Large intestine (tissue), 3 donors: ENCODE measurements around the gene C6orf89. TPM values are rescaled to one million over a fixed set of nuclear protein-coding genes. Genes with fewer than 3 reads are reported as not detected.

Experiments
- DNase-seq, 2 donors: peaks; one replicate each; pipeline versions ENCODE4 v3.0.0 to v3.0.0-alpha.2; 2013
- H3K27ac ChIP-seq: one replicate; pipeline ENCODE4 v1.5.1; 2013; ENCODE audit warnings: low read length
- H3K27me3 ChIP-seq: 2 replicates; pipeline ENCODE4 v1.6.1; 2013; ENCODE audit warnings: low read length; ENCODE audit not compliant: control insufficient read depth, insufficient read depth
- H3K36me3 ChIP-seq: 2 replicates; pipeline ENCODE4 v1.6.1; 2013; ENCODE audit warnings: low read length; ENCODE audit not compliant: control insufficient read depth, insufficient read depth
- H3K4me1 ChIP-seq: one replicate; pipeline ENCODE4 v1.6.1; 2013; ENCODE audit warnings: low read length; ENCODE audit not compliant: control insufficient read depth, insufficient read depth
- H3K4me3 ChIP-seq: one replicate; pipeline ENCODE4 v1.5.1; 2013; ENCODE audit warnings: low read length
- H3K9me3 ChIP-seq: one replicate; pipeline ENCODE4 v1.6.1; 2013; ENCODE audit warnings: mild to moderate bottlenecking, low read depth, low read length, moderate library complexity; ENCODE audit not compliant: control insufficient read depth
- WGBS: methylation state at CpG from one replicate; pipeline ENCODE4 v1.1.5; 2013; ENCODE audit warnings: low lambda C conversion rate; ENCODE audit not compliant: insufficient coverage; 5-methylcytosine and 5-hydroxymethylcytosine counted together
- polyA plus RNA-seq: library from polyadenylated mRNA; unstranded; fragments of 120-200 nt; gene quantifications from one replicate; pipeline ENCODE4 v1.2.1, GENCODE V29; 2013

Gene C6orf89
- polyA plus RNA-seq, 1 donor, result 35.5 TPM

GRCh38 chr6:36862848-36863382 is 22.8 kb upstream of the C6orf89 start:
- no CpG with 5 or more reads among the region's 4 CpGs for WGBS
- H3K4me1 ChIP-seq, result no peaks in the 10 kb centered on the region
- H3K27ac ChIP-seq, result no peak overlapping the region
- peaks cover 32% of the 10 kb centered on the region for H3K36me3 ChIP-seq
- H3K9me3 ChIP-seq, result no peaks in the 10 kb centered on the region
- no peak for DNase-seq
- no peaks in the 10 kb centered on the region for H3K27me3 ChIP-seq
- H3K4me3 ChIP-seq, result no peak overlapping the region

- Histone ChIP-seq H3K4me3 (no peak overlapping the region), H3K27ac (no peak overlapping the region), H3K4me1 (no peaks in the 10 kb centered on the region), H3K36me3 (peaks cover 34% of the 10 kb centered on the region), H3K27me3 (no peaks in the 10 kb centered on the region), H3K9me3 (no peaks in the 10 kb centered on the region)
- WGBS, result no CpG with 5 or more reads among the region's 12 CpGs
- DNase-seq, result no peak
Measured at GRCh38 chr6:36863670-36864540, 21.8 kb upstream of the C6orf89 start.

GRCh38 chr6:36865835-36866234 is 19.9 kb upstream of the C6orf89 start:
- H3K4me1 ChIP-seq, result no peaks in the 10 kb centered on the region
- no peaks in the 10 kb centered on the region for H3K27me3 ChIP-seq
- H3K4me3 ChIP-seq, result no peak overlapping the region
- H3K27ac ChIP-seq, result no peak overlapping the region
- no peaks in the 10 kb centered on the region for H3K9me3 ChIP-seq
- H3K36me3 ChIP-seq, result peaks cover 42% of the 10 kb centered on the region
- DNase-seq, result no peak
- WGBS, result no CpG with 5 or more reads among the region's 2 CpGs

GRCh38 chr6:36867471-36868224 is 18.1 kb upstream of the C6orf89 start:
- WGBS, result no CpG with 5 or more reads among the region's 4 CpGs
- H3K27me3 ChIP-seq, result no peaks in the 10 kb centered on the region
- H3K27ac ChIP-seq, result no peak overlapping the region
- H3K36me3 ChIP-seq, result peaks cover 40% of the 10 kb centered on the region
- no peak for DNase-seq
- no peaks in the 10 kb centered on the region for H3K9me3 ChIP-seq
- H3K4me3 ChIP-seq, result no peak overlapping the region
- no peaks in the 10 kb centered on the region for H3K4me1 ChIP-seq

- WGBS, result no CpG with 5 or more reads among the region's 3 CpGs
- H3K4me1 ChIP-seq, result peaks cover 10% of the 10 kb centered on the region
- H3K27me3 ChIP-seq, result no peaks in the 10 kb centered on the region
- DNase-seq, result no peak
- no peak overlapping the region for H3K27ac ChIP-seq
- H3K36me3 ChIP-seq, result peaks cover 27% of the 10 kb centered on the region
- H3K9me3 ChIP-seq, result no peaks in the 10 kb centered on the region
- no peak overlapping the region for H3K4me3 ChIP-seq
Measured at GRCh38 chr6:36871686-36872085, 14.1 kb upstream of the C6orf89 start.

GRCh38 chr6:36873115-36873514 is 12.6 kb upstream of the C6orf89 start:
- 100% methylated on average over 1 of the region's 1 CpG for WGBS
- Histone ChIP-seq H3K4me3 (no peak overlapping the region), H3K4me1 (peaks cover 10% of the 10 kb centered on the region), H3K27me3 (no peaks in the 10 kb centered on the region), H3K9me3 (no peaks in the 10 kb centered on the region), H3K36me3 (peaks cover 14% of the 10 kb centered on the region), H3K27ac (no peak overlapping the region)
- no peak for DNase-seq

GRCh38 chr6:36873612-36874442 is 11.9 kb upstream of the C6orf89 start:
- Histone ChIP-seq H3K27me3 (peaks cover 1% of the 10 kb centered on the region), H3K4me3 (peak overlapping the region; percentile 87), H3K36me3 (peaks cover 14% of the 10 kb centered on the region), H3K4me1 (peaks cover 10% of the 10 kb centered on the region), H3K27ac (peak overlapping the region; percentile 83), H3K9me3 (no peaks in the 10 kb centered on the region)
- WGBS, result no CpG with 5 or more reads among the region's 11 CpGs
- peak in 1 of 2 donors; percentile 27 for DNase-seq

- Histone ChIP-seq H3K27ac (peak within 1 kb of the TSS; percentile 83), H3K9me3 (no peaks in the 10 kb centered on the region), H3K4me1 (peaks cover 10% of the 10 kb centered on the region), H3K27me3 (peaks cover 4% of the 10 kb centered on the region), H3K36me3 (peaks cover 8% of the 10 kb centered on the region), H3K4me3 (peak within 1 kb of the TSS; percentile 87)
- WGBS, result 8% methylated on average over 2 of the region's 54 CpGs
- DNase-seq, result peak; percentile 79 to 95
Measured at GRCh38 chr6:36874443-36875249, 11.1 kb upstream of the C6orf89 start, which contains the start of gene PPIL1. TSS of gene PPIL1 (minus strand) at chr6:36874803. CDS start at chr6:36874772, 31 bp downstream.

GRCh38 chr6:36875250-36875633 is 10.5 kb upstream of the C6orf89 start:
- no peaks in the 10 kb centered on the region for H3K9me3 ChIP-seq
- H3K27ac ChIP-seq, result peak overlapping the region; percentile 83
- peak overlapping the region; percentile 87 for H3K4me3 ChIP-seq
- DNase-seq, result no peak
- H3K4me1 ChIP-seq, result peaks cover 10% of the 10 kb centered on the region
- peaks cover 5% of the 10 kb centered on the region for H3K36me3 ChIP-seq
- H3K27me3 ChIP-seq, result peaks cover 6% of the 10 kb centered on the region
- WGBS, result 35% methylated on average over 5 of the region's 6 CpGs
